Kidney tubule cell (primary cell): ENCODE measurements around the gene LRRC45.

Experiments used
- DNase-seq: peaks from one replicate; pipeline ENCODE4 v3.0.0-alpha.2; 2018; ENCODE audit warnings: low spot score

Gene LRRC45

DNA sequence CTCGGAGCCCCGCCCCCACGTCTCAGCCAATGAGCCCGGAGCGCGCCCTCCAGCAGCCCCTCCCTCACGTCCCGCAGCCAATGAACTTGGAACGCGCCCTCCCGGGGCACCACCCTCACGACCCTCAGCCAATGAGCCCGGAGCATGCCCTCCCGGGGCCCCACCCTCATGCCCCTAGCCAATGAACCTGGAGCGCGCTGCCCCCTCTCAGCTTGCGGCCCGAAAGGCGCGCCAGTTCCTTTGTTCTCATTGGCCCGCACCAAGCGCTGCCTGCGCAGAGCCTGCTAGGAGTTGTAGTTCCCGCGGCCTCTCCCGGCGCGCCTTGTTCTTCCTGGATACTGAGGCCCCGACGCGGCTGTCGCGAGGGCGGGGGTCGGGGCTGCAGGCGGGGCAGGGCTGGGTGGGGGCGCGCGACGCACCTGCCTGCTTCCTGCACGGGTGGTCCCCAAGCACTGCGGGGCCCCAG lies at the start of gene LRRC45:
Gene LRRC45 (plus strand): TSS at position 325 of the 466 bp plus-strand sequence. CDS start 339 bp downstream, outside the sequence.
- DNase-seq = peak; percentile 100

DNA sequence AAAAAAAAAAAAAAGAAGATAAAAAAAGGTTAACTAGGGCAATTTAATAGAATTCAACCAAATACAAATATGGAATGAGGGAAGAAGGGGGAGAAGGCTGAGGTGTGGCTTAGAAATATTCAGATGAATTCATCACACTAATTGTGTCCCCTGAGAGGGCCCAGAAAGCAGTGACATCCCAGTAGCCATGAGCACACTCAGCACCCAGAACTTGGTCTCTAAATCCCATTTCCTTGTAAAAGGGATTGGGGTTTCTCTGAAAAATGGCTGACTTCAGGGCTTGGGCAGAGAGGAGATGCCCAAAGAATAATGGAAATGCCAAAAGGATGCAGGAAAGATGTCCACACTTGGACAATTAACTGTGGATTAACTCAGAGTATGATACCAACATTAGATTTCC lies 49.7 kb upstream of the LRRC45 start:
- DNase-seq = no peak

DNA sequence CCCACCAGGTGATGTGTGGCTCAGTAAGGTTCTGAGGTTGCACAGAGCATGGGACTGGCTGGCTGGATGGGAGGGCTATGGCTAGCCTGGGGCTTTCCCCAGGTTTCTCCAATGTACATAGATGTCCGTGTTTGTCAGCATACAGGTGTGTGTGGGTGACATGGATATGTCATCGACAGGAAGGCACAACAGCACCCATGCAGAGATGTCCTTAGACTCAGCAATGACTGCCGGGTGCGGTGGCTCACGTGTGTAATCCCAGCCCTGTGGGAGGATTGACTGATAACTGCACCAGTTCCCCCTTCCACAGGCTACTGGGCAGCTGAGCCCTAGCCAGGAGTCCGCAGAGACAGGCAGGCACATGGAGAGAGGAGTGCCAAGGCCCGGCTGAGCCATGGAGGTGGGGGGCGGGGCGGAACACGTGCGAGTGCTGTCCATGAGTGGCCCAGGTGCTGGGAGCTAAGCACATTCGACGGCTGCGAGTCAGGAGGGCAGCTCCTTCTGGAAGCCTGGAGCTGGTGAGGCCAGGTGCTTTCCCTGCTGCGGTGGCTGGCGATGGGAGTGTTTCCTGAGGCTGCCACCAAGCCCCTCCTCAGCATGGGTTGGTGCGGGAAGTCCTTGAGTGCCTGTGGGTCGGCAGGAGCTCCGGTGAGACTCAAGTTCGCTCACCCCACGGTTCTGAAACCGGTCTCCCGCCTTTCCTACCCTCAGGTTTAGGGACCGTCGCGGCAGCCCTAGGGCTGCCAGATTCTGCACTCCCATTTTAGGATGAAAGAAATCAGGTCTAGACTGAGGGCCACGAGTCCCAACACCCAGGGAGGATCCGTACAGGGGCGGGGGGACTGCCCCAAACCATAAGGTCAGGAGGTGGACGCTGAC lies 46.5 kb upstream of the LRRC45 start:
- DNase-seq = peak; percentile 58

DNA sequence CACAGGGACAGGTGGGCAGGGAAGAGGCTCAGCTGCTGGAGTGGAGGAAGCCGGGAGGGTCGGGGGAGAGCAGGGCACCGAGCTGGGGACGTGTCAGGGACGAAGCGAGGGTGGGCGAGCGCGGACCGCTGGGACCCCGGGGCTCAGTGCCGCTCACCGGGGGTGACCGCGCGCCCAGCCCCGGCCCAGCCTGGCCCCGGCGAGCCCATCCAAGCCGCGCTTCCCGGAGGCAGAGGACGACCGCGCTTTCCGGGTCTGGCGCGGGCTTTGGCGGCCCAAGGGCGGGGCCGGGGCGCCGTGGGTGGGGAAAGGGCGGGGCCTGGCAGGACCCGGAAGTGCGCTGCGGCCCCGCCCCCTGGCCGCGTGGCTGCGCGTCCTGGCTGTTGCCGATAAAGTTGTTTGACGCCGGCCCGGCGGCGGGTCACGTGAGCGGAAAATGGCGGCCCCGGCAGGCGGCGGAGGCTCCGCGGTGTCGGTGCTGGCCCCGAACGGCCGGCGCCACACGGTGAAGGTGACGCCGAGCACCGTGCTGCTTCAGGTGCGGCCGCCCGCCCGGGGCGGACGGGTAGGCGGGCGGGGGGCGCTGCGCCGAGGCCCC lies 45.8 kb upstream of the LRRC45 start, which contains the start of gene ASPSCR1:
Gene ASPSCR1 (plus strand): TSS at position 419 of the 598 bp plus-strand sequence. CDS start 18 bp downstream, at position 437.
- DNase-seq = peak; percentile 92

DNA sequence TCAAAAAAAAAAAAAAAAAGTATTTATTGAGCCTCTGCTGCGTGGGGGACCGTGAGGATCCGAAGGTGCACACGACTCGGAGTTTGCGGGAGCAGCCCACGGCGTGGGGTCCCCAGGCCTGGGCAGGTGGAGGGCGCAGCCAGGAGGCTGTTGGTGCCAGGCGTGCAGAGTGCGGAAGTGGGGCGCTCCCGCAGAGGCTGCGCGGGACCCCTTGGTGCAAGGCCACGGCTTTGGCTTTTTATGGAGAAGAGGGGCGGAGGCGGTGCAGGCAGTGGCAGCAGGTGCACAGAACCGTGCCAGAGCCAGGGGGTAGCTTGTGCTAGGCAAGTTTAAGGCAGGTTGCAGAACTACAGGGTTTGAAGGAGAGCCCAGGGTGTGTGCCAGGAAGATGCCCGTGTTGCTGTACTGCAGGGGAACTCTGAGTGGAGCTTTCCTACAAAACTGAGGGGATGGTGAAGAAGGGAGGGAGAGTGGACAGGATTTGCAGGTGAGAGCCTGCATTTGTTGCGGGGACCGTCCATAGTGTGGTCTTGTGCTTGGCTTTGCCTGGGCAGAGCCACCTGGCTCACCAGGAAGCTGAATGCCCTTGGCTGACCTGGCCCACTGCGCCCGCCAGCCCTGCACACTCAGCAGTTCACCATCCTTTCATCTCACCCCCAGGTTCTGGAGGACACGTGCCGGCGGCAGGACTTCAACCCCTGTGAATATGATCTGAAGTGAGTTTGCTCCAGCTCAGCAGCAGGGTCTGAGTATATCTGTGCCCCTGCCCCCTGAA lies 44.4 kb upstream of the LRRC45 start:
- no peak for DNase-seq

DNA sequence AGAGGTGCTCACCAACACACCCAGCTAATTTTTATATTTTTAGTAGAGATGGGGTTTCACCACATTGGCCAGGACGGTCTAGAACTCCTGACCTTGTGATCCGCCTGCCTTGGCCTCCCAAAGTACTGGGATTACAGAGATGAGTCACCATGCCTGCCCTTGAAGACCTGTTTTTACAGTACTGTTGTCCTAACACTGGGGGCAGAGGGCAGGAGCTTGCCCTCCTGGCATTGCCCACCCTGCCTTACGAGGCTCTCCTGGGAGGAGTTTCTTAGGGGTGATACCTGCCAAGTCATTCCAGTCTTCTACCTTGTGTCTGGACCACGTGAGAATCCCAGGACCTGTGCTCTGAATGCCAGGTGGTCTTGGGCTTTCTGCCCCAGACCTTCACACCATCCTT lies 43.0 kb upstream of the LRRC45 start:
- no peak for DNase-seq

DNA sequence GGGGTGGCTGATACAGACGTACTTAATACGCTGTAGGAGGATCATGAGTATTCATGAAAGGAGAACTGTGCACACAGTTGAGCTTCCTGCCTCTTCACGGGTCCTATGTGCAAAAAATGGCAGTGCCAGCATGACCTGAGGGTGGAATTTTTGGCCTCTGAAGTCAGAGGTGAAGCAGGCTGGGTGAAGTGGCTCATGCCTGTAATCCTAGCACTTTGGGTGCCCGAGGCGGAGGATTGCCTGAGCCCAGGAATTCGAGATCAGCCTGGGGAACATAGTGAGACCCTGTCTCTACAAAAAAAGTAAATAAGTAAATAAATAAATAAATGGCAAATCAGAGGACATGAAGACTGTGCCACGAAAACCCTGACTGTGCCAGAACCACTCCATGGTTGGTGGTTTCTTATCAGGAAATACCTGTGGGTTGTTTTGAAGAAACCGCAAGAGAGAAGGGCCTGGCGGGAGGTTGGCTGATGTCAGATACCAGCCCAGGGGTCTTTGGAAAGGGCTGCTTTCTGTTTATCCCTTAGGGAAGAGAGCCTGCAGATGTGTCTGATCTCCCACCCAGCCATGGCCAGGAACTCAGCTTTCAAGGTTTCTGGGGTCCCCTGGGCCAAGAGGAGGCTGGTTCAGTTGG lies 42.3 kb upstream of the LRRC45 start:
- DNase-seq = no peak

DNA sequence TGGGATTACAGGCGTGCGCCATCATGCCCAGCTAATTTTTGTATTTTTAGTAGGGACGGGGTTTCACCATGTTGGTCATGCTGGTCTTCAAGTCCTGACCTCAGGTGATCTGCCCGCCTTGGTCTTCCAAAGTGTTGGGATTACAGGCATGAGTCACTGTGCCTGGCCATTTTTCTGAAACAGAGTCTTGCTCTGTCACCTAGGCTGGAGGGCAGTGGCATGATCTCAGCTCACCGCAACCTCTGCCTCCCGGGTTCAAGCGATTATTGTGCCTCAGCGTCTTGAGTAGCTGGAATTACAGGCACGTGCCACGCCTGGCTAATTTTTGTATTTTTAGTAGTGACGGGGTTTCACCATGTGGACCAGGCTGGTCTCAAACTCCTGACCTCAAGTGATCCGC lies 41.6 kb upstream of the LRRC45 start:
- peak; percentile 51 for DNase-seq

DNA sequence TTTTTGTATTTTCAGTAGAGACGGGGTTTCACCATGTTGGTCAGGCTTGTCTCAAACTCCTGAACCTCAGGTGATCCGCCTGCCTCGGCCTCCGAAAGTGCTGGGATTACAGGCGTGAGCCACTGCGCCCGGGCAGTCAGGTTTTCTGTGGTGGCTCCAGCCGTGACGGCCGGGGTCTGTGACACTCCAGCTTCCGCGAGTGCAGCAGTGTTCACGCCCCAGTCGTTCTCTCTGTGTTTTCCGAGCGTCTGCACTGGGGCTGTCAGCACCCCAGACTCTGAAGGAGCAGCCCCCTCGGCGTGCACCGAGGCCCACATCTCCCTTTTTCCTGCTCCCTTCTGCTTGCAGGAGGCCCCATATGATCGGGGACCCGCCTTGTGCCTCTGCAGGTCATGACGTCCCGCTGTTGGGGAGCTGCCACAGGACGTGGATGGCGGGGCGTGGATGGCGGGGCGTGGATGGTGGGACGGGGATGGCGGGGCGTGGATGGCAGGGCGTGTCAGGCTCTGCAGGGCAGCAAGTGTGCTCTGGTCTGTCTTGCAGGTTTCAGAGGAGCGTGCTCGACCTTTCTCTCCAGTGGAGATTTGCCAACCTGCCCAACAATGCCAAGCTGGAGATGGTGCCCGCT lies 40.0 kb upstream of the LRRC45 start:
- no peak for DNase-seq

DNA sequence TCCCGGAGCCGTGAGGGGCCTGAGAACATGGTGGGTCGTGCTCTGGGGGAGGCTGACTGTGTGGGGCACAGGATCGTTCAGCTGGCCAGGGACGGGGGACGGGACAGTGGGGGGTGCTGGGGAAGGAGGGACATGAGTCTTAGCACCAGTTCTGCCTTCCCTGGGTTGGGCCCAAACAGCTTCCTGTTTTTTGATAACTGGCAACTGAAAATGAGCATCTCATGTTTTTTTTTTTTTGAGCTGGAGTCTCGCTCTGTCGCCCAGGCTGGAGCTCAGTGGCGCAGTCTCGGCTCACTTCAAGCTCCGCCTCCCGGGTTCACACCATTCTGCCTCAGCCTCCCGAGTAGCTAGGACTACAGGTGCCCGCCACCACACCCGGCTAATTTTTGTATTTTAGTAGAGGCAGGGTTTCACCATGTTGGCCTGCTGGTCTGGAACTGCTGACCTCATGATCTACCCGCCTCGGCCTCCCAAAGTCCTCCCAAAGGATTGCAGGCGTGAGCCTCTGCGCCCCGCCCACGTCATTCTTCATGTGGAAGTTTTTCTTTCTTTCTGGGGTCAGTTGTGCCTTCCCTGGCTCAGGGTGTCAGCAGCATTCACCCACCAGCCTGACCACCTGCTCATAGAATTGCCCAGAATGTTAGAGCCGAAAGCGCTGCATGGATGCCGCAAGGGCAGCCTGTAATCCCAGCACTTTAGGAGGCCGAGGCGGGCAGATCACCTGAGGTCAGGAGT lies 39.3 kb upstream of the LRRC45 start:
- no peak for DNase-seq

DNA sequence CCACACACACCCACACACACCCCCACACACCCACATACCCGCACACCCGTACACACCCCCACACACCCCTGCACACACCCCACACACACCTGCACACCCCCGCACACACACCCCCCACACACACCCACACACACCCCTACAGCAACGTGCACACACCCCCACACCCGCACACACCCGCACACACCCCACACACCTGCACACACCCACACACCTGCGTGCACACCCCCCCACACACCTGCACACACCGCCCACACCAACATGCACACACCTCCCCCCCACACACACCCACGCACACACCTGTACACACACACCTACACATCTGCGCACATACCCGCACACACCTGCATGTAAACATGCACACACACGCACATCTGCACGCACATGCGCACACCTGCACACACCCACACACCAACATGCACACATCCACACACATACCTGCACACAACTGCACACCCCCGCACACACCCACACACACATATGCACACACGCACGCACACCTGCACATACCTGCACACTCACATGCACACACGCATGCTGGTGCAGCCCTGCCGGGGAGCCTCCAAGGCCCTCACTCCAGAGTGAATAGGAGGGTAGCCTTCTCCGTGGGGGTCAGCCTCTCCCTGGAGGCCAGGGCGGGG lies 38.2 kb upstream of the LRRC45 start:
- DNase-seq = no peak

DNA sequence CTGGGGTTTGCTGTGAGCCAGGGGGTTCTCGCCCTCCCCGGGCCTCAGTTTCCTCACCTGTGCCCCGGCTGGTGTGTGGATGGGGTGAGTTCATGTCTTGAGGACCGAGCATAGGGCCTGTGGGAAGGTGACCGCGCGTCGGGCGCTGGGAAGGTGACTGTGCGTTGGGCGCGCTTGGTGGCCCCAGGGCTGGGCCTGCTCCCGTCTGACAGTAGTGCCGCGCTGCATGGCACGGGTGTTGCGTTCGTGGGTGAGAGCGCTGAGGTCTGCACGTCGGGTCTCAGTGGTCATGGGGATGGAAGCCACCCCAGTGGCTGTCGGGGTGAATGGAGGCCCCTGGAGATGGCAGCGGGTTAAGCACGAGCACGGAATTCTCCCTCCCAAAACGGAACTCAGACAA lies 36.5 kb upstream of the LRRC45 start:
- DNase-seq = no peak

DNA sequence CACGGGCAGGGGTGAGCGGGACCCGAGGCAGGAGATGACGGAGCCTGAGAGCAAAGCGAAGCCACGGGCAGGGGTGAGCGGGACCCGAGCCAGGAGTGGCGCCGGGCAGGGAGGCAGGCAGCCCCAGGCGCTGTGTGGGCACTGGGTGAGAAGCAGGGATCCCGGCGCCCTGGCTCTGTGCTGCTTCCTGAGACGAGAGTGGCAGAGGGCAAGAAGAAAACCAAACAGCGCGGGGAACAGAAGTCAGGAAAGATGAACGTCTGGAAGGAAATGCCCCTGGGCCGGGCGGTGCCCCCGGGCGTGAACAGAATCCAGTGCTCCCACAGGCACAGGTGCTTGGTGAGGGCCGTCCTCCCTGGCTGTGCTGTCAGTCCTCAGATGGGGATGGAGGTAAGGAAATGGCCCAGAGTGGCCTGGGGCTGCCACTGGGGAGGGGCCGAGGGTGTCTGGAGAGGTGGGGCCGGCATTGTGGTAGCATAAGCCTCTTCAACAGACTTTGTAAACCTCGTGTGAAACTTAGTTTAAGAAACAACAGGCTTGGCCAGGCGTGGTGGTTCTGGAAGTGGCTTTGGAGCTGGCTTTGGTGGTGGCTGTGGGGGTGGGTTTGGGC lies 35.8 kb upstream of the LRRC45 start:
- DNase-seq = no peak

DNA sequence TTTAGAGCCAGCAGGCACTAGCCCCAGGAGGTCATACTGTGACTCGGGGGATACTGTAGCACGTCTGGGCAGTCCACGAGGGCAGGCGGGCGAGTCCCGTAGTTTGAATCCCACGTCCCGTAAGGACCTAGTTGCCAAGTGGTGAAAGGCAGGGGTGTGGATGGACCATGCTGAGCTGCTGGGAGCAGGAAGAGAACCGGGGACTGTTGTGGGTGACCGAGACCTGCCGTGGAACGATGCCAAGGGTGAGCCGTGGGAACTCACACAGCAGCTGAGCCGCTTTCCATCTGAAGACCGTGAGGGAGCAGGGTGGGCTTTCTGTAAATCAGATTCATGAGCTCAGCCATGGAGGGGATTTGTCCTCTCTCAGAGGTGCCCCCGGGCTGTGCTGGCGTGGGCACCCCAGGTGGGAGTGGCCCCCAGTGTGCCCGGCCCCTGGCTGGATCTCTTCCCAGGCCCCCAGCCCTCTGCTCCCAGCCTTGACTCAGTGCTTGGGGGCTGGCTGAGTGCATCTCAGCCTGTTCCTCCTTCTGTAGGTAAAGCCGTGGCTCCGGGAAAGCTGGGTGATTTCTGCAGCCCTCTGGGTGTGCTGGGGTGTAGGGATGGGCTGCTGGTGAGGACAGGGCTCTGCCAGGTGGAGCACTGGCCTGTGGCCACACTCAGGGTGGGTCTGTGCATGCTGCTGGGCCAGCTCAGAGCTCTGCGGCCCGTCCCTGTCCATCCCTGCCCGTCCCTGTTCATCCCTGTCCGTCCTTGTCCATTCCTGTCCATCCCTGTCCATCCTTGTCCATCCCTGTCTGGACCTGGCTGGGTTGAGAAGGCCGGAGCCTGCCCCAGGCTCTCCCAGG lies 32.0 kb upstream of the LRRC45 start:
- DNase-seq = no peak

DNA sequence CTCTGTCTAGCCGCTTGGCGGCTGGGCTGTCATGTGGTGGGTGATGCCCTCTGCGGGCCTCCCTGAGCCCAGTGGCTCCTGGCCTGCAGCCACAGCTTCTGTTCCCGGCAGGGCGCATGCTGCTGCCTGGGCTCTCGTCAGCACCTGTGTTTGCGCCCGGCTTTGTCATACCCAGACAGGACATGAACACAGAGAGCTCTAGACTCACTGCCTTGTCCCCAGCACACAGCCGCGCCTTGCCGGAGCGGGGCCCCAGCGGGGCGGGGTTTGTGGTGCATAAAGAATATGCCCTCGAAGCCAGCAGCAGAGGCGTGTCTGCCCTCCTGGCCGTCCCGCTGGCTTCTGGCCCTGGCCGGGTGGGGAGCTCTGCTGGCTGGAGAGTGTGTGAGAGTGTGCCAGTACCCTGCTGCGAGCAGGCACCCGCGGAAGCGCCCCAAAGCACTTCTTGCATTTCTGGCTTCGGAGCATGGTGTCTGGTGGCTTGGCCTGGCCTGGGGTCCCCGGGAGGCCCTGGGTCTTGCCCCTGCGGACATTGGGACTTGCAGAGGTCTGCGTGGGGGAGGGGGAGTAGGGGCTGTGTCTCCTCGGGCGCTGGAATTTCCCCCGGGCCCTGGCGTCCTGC lies 31.3 kb upstream of the LRRC45 start:
- DNase-seq = peak; percentile 93

DNA sequence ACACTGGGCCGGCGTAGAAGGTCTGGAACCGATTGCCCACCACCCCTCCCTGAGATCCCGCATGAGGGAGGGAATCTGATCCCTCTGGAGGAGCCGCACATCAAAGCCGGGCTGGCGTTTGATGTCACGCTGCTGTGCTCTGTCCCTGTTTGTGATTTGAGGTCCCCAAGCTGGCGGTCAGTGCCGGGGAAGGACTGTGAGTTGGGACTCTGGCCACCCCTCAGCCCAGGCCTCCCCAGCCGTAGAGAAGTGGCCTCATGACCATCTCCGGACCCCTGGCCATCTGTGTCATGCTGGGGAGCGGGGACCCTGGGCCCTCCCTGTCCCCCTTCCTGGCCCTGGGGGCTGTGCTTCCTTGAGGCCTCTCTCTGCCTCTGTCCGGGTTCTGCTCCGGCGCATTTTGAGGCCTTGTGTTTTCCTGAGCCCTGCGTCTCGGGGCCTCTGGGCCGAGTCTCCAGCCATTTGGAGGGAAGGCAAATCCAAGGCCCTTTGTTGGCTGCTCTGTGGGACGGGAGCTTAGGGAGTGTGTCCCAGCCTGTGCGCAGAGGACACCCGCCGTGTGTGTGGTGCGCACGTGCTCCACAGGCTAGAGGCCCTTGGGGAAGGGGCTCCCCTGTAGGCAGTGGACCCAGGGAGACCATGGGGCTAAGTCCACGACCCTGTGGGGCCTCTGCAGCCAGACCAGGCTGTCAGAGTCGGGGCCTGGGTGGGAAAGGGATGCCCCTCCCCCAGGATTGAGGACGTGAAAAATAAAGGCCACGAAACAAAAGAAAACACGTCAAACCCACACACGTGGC lies 30.6 kb upstream of the LRRC45 start:
- DNase-seq = no peak

DNA sequence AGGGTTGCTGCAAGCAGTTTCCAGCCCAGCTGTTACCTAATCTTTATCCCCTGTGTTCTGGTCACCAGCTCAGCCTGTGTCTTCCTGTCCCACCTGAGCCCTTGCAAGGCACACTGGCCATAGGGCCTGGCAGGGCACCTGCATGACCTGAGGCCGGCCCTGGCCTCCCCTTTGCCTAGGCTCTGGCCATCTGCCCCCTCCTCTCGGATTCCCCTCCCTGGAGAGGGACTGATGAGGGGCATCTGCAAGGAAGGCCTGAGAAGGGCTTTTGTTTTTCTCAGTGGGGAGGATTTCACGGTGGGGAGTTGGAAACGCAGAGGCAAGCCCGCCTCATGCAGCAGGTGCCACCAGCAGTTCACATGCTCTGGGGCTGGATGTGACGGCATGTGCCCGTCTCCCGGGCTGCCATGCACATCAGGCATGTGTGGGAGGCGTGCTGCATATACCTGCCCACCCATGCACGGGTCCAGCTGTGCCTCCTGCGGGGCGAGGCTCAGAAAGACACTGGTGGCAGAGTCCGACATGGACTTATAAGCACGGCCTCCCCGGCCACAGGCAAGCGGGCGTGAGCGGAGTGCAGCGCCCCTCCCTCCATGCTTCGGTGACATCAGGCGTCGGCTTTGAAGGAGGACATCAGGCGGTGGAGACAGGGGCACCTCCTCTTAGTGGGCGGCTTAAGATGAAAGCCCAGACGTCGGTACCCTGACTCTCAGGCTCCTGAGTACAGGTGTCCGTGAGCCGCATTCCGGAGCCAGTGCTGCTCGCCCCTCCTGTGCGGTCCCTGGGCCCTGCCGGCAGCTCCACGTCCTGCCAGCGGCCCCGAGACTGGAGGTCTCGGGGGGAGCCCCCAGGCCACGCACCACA lies 29.1 kb upstream of the LRRC45 start:
- DNase-seq = no peak
